Activated naive CD4-positive, alpha-beta T cell treated with anti-CD3 and anti-CD28 coated beads, Interleukin-2, amount 10 ng/mL, durations not matched to agents 7 days and 5 days (primary cell): Measurements from ENCODE around the gene MET.

Experiments used
- CTCF ChIA-PET: fragments of 350-600 bp; sonication (Branson Sonifier 250); formaldehyde crosslinking; loops from one replicate; lab custom pipeline; 2021; ENCODE audit warnings: antibody characterized with exemption; lab: Charles Lee
- DNase-seq: peaks from one replicate; pipeline ENCODE4 v3.0.0-alpha.2; 2020
- H3K27ac Mint-ChIP-seq: one replicate; pipeline ENCODE4 v1.8.0; 2021; ENCODE audit warnings: mild to moderate bottlenecking, moderate library complexity, mixed read lengths
- H3K27me3 Mint-ChIP-seq: one replicate; pipeline ENCODE4 v1.8.0; 2021; ENCODE audit warnings: mild to moderate bottlenecking, mixed read lengths
- H3K36me3 Mint-ChIP-seq: one replicate; pipeline ENCODE4 v1.8.0; 2021; ENCODE audit warnings: mixed read lengths
- H3K4me1 Mint-ChIP-seq: one replicate; pipeline ENCODE4 v1.8.0; 2021; ENCODE audit warnings: mixed read lengths
- H3K4me3 Mint-ChIP-seq: one replicate; pipeline ENCODE4 v1.8.0; 2021; ENCODE audit warnings: mild to moderate bottlenecking, moderate library complexity, mixed read lengths
- H3K9me3 Mint-ChIP-seq: one replicate; pipeline ENCODE4 v1.8.0; 2021; ENCODE audit warnings: mixed read lengths

MET gene

DNA sequence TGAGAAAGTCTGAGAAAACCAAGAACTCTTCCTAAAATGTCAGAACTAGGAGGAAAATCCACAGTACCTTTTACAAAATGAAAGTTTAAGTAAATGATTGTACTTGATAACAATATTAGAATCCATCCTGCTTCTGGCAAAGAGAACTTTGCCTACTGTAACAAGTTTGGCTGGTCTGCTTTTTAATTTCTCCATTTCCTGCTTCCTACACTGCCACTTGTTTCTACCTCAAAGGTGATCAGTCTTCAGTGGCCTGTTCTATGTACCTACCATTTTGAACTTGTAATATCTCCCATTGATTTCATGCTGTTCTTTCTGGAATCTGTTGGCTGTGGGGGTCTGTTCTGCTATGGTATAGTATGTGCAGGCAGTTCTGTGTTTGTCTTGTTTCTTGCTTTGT, 157.5 kb downstream of the MET start:
- no peaks in the 10 kb centered on the region for H3K9me3 Mint-ChIP-seq
- H3K36me3 Mint-ChIP-seq: no peaks in the 10 kb centered on the region
- DNase-seq: no peak
- H3K27me3 Mint-ChIP-seq: peaks cover 9% of the 10 kb centered on the region
- CTCF ChIA-PET: no interaction called here
- no peak overlapping the region for H3K4me3 Mint-ChIP-seq
- H3K27ac Mint-ChIP-seq: no peak overlapping the region
- H3K4me1 Mint-ChIP-seq: no peaks in the 10 kb centered on the region

DNA sequence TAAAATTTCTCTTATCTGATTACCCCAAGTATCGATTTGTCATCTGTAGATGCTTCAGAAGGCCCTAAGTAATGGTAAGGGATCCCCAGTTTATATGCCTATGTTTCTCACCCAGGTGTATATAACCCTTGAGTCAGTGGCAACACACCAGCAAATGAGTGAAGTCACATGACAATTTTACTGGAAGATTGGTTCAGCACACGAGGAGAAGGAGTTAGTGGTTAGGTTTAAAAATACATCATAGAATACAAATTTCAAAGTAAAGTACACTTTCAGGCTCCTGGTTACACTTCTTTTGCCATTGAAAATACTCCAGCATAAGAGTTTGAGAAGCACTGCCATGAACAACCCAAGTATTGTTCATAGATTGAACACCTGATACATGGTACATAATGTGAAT, 160.7 kb downstream of the MET start:
- Mint-ChIP-seq H3K27ac (no peak overlapping the region), H3K4me3 (no peak overlapping the region), H3K27me3 (peaks cover 13% of the 10 kb centered on the region), H3K9me3 (no peaks in the 10 kb centered on the region), H3K4me1 (no peaks in the 10 kb centered on the region), H3K36me3 (no peaks in the 10 kb centered on the region)
- DNase-seq: no peak
- CTCF ChIA-PET: no interaction called here

DNA sequence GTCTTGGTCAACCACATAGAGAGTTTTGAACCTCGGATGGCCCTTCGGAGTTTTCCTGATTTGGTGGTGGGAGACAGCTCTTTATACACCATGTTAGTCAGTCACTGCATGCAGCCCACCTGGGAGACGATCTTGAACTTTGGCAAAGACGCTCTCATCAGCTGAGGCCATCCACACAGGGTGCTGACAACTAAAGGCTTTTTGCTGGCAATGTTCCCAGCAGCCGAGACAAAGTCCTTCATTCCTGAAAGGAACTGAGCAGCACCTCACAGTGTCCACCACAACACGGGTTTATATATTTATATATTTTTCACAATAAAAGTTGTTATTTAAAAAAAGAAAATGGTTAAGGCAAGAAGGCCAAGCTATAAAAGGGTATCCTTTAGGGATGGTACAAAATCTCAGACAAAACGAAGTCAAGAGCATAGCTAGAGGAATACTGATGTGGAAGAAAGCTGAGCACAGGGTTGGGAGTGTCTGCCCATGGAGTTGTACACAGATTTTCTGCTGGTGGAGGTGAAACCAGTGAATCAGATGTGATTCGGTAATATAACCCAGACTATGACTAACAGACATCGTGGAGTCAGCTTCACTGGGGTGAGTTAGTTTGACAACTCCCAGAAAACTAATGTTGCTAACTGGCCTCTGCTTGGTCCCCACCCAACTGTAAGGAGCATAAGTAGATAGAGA, 163.0 kb downstream of the MET start:
- H3K27me3 Mint-ChIP-seq: peaks cover 13% of the 10 kb centered on the region
- no peaks in the 10 kb centered on the region for H3K4me1 Mint-ChIP-seq
- CTCF ChIA-PET: no interaction called here
- no peak for DNase-seq
- H3K4me3 Mint-ChIP-seq: no peak overlapping the region
- H3K9me3 Mint-ChIP-seq: no peaks in the 10 kb centered on the region
- H3K27ac Mint-ChIP-seq: no peak overlapping the region
- no peaks in the 10 kb centered on the region for H3K36me3 Mint-ChIP-seq

DNA sequence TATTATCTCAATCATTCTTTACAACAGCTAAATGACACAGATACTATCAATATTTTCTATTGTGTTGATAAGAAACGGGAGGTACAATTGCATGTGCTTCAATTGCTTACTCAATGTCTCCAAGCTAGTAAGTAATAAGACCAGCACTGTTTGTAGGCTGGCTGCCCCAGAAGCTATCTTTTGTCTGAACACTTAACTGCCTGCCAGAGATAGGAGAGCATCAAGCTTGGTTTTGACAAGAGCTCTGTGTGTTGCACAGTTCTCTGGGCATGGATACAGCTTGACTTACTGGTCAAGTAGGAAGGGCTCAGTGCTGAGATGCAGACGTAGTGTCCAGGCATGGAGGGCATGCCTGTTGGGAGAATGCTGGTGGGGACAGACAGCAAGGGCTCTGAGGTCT, 164.1 kb downstream of the MET start:
- Mint-ChIP-seq H3K9me3 (no peaks in the 10 kb centered on the region), H3K27me3 (peaks cover 13% of the 10 kb centered on the region), H3K36me3 (no peaks in the 10 kb centered on the region), H3K4me3 (no peak overlapping the region), H3K27ac (no peak overlapping the region), H3K4me1 (no peaks in the 10 kb centered on the region)
- CTCF ChIA-PET: no interaction called here
- no peak for DNase-seq

DNA sequence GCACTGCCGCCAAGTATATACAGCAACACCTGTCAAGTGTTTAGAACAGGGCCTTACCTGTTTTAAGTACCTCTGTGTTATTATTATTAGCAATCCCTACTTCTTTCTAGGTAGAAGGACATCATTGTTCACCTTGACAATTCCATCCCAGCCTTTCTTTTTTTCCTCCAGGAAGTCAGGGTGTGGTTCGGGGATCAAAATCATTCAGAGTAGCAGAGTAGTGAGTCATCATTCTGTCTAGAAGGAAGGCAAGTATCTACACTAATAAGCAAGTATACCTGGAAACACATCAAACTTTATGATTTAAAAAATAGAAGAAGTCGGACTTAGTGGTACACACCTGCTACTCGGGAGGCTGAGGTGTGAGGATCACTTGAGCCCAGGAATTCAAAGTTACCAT, 164.9 kb downstream of the MET start:
- Mint-ChIP-seq H3K4me1 (no peaks in the 10 kb centered on the region), H3K27me3 (peaks cover 13% of the 10 kb centered on the region), H3K4me3 (no peak overlapping the region), H3K9me3 (no peaks in the 10 kb centered on the region), H3K27ac (no peak overlapping the region), H3K36me3 (no peaks in the 10 kb centered on the region)
- DNase-seq: no peak
- CTCF ChIA-PET: no interaction called here

DNA sequence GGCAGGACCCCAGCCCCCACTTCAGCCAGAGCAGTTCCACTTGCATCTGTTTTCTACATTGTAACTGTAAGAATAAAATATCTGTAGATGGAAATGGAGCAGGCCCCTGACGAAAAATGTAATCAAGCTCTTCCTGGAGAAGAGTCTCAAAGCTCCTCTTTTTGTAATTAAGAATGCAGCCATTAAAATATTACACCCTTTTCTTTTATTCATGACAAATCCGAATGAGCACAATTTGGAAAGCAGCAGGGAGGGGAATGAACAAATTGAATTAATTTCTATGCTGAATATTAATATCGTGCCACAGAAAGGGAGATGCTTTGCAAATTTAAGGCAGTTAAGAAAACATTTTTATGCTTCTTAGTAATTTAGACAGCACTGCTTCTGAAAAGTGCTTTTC, 165.6 kb downstream of the MET start:
- H3K4me3 Mint-ChIP-seq: no peak overlapping the region
- H3K27me3 Mint-ChIP-seq: peaks cover 19% of the 10 kb centered on the region
- H3K4me1 Mint-ChIP-seq: no peaks in the 10 kb centered on the region

DNA sequence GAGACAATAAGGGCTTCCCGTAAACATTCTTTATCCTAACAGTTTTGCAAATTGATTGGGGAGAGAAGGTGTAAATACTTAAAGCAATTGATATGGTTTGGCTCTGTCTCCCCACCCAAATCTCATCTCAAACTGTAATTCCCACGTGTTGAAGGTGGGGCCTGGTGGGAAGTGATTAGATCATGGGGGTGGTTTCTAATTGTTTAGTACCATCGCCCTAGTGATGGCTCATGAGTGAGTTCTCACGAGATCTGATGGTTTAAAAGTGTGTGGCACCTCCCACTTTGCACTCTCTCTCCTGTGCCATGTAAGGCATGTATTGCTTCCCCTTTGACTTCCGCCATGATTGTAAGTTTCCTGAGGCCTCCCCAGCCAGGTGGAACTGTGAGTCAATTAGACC, 168.3 kb downstream of the MET start:
- Mint-ChIP-seq H3K4me1 (peaks cover 12% of the 10 kb centered on the region), H3K4me3 (no peak overlapping the region), H3K9me3 (no peaks in the 10 kb centered on the region), H3K27ac (no peak overlapping the region), H3K36me3 (no peaks in the 10 kb centered on the region), H3K27me3 (peaks cover 37% of the 10 kb centered on the region)
- CTCF ChIA-PET: no interaction called here
- DNase-seq: no peak

More for the DNA sequence above, 165.6 kb downstream of the MET start:
- no peaks in the 10 kb centered on the region for H3K36me3 Mint-ChIP-seq
- H3K27ac Mint-ChIP-seq: no peak overlapping the region
- CTCF ChIA-PET: no interaction called here
- no peaks in the 10 kb centered on the region for H3K9me3 Mint-ChIP-seq
- DNase-seq: no peak

DNA sequence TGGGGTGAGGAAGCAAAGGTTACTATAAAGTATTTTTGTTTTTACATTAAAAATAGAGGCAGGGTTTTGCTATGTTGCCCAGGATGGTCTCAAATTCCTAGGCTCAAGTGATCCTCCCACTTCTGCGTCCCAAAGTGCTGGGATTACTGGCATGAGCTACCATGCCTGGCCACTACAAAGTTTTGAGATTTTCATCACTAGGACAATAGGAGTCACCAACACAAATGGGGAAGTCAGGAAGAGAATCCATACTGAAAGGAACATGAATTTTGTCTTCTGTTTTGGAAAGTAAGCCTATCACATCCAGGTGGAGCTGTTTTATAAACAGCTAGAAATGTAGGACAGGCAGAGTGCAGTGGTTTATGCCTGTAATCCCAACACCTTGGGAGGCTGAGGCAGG, 170.4 kb downstream of the MET start:
- Mint-ChIP-seq H3K9me3 (no peaks in the 10 kb centered on the region), H3K27ac (no peak overlapping the region), H3K4me3 (no peak overlapping the region), H3K27me3 (peaks cover 36% of the 10 kb centered on the region), H3K4me1 (peaks cover 12% of the 10 kb centered on the region), H3K36me3 (no peaks in the 10 kb centered on the region)
- CTCF ChIA-PET: no interaction called here
- no peak for DNase-seq

DNA sequence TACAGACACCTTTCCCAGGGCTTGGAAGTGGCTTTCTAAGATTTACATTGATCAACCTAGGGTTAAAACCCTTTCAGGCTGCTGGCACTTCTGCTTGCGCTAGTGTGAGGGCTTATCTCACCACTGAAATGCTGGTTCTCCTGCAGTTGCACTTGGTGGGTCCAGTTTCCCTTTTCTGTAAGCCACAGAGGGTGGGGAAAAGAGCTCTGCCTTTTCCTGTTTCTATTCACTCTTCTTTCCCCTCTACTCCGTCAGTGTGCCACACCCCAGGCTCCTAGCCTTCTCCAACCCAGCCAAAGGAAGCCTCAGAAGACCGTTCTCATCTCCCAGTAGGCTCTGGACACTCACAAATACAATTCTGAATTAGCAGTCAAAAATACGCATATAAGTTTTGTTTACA, 171.4 kb downstream of the MET start:
- no peak overlapping the region for H3K4me3 Mint-ChIP-seq
- H3K36me3 Mint-ChIP-seq: no peaks in the 10 kb centered on the region
- H3K27ac Mint-ChIP-seq: peak overlapping the region; percentile 9
- H3K9me3 Mint-ChIP-seq: no peaks in the 10 kb centered on the region
- H3K4me1 Mint-ChIP-seq: peaks cover 12% of the 10 kb centered on the region
- CTCF ChIA-PET: no interaction called here
- no peak for DNase-seq
- H3K27me3 Mint-ChIP-seq: peaks cover 39% of the 10 kb centered on the region
